Left ventricle myocardium inferior (tissue), 1 donor: ENCODE measurements around the gene ANAPC2. TPM values are rescaled to one million over a fixed set of nuclear protein-coding genes. Genes with fewer than 3 reads are reported as not detected.

Experiments
- DNase-seq: peaks from one replicate; pipeline ENCODE4 v3.0.0-alpha.2; 2020
- H3K27ac ChIP-seq: fragments of 200-600 bp; replicated peaks from 2 replicates; pipeline ENCODE4 v1.8.0; 2021
- H3K27me3 ChIP-seq: fragments of 200-600 bp; 2 replicates; pipeline ENCODE4 v1.8.0; 2021; ENCODE audit warnings: low read depth
- H3K36me3 ChIP-seq: fragments of 200-600 bp; 2 replicates; pipeline ENCODE4 v1.8.0; 2021
- H3K4me1 ChIP-seq: fragments of 200-600 bp; 2 replicates; pipeline ENCODE4 v1.8.0; 2021
- H3K4me3 ChIP-seq: fragments of 200-600 bp; 2 replicates; pipeline ENCODE4 v1.8.0; 2021; ENCODE audit warnings: mild to moderate bottlenecking, moderate library complexity
- H3K9me3 ChIP-seq: fragments of 200-600 bp; replicated peaks from 2 replicates; pipeline ENCODE4 v1.8.0; 2021
- intact Hi-C: fragments of 100-400 bp; cut with micrococcal nuclease; formaldehyde crosslinking; loops from one replicate; pipeline ENCODE4 v1.11.0; 2022
- total RNA-seq: library from RNA; stranded (reverse); fragmentation: NEBNext Ultra II Directional; extraction: Animal tissue kit (Norgen Biotek cat#: 25700); gene quantifications from one replicate; pipeline ENCODE4 v1.2.1, GENCODE V29; 2021
- TF ChIP-seq, protein P1 (sequence below): fragments of 200-600 bp; IDR thresholded peaks from 2 replicates; pipeline ENCODE4 v1.8.0; 2021; ENCODE audit warnings: antibody characterized with exemption, mild to moderate bottlenecking, borderline replicate concordance
- donor health status: DM: no; HTN: yes; CAD: no; lungs with severe emphysema.

ANAPC2 gene
- total RNA-seq, 1 donor from 2014 or later: 34.7 TPM

DNA sequence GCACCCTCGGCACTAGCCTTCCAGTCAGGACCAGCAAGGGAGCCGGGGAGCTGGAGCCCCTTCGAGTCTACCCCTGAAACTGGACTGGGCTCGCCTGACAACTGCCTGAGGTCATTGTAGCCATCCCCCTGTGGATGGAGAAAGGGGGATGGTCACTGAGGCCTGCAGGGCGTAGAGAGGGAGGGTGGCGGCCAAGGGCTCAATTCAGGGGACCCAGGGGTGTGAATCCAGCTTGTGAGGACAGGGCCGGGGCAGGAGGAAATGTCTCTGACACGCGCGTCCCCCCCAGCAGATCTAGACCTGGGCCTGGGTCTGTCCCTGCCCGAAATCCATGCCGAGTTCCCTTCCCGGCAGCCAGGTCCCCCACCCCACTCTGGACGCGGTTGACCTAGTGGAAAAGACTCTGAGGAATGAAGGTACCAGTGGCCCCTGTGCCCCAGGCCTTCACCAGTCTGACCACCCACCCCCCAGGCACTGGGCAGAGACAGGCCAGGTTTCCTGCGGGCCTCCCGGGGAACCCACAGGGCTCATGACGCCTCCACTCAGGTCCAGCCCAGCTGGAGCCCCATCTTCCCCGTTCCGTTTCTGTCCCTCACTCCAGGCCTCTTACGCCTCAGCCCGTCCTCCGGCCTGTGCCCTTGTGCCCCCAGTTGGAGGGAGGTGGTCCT, 43.1 kb upstream of the ANAPC2 start:
- H3K4me1 ChIP-seq: peaks cover 18% of the 10 kb centered on the region
- intact Hi-C loops: no loop called here
- no peak for DNase-seq
- H3K27me3 ChIP-seq: peaks cover 79% of the 10 kb centered on the region
- no peak overlapping the region for H3K27ac ChIP-seq
- TF ChIP-seq, protein P1, sequence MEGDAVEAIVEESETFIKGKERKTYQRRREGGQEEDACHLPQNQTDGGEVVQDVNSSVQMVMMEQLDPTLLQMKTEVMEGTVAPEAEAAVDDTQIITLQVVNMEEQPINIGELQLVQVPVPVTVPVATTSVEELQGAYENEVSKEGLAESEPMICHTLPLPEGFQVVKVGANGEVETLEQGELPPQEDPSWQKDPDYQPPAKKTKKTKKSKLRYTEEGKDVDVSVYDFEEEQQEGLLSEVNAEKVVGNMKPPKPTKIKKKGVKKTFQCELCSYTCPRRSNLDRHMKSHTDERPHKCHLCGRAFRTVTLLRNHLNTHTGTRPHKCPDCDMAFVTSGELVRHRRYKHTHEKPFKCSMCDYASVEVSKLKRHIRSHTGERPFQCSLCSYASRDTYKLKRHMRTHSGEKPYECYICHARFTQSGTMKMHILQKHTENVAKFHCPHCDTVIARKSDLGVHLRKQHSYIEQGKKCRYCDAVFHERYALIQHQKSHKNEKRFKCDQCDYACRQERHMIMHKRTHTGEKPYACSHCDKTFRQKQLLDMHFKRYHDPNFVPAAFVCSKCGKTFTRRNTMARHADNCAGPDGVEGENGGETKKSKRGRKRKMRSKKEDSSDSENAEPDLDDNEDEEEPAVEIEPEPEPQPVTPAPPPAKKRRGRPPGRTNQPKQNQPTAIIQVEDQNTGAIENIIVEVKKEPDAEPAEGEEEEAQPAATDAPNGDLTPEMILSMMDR: no peak
- no peaks in the 10 kb centered on the region for H3K36me3 ChIP-seq
- no peak overlapping the region for H3K4me3 ChIP-seq
- H3K9me3 ChIP-seq: no peaks in the 10 kb centered on the region

DNA sequence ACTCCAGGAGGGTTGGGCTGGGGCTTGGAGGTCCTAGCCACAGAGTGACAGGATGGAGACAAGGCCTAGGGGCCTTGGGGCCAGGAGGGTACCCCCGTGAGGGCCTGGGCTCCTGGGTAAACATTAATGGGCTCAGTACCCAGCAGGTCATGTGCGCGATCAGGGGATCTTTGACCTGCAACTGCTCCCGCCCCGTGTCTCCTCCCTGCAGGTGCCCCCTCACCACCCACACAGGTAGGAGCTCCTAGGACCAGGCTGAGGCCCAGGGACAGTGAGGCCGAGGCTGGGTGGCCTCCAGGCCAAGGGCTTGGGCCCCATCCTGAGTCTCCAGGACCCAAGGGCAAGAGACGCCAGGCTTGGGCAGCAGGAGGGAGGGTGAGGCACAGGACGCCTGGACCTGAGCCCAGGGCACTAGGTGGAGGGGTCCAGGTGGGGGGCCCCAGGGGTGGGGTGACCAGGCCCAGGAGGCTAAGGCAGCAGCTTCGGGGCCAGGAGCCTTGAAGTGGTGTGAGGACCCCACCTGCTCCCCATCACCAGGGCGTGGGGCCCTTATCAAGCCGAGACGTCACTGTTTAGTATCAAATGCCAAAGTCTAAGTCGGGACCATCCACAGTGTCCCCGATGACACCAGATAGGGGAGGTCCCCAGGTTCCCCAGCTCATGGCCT, 42.5 kb upstream of the ANAPC2 start, which contains the start of gene SLC34A3:
SLC34A3 (plus strand) TSS at position 197 of the 667 bp plus-strand sequence. CDS start 802 bp downstream, outside the sequence.
- H3K36me3 ChIP-seq: no peaks in the 10 kb centered on the region
- DNase-seq: no peak
- peaks cover 79% of the 10 kb centered on the region for H3K27me3 ChIP-seq
- no peak within 1 kb of the TSS for H3K27ac ChIP-seq
- TF ChIP-seq, protein P1: no peak
- intact Hi-C loops: no loop called here
- no peak within 1 kb of the TSS for H3K4me3 ChIP-seq
- H3K9me3 ChIP-seq: no peaks in the 10 kb centered on the region
- H3K4me1 ChIP-seq: peaks cover 11% of the 10 kb centered on the region

DNA sequence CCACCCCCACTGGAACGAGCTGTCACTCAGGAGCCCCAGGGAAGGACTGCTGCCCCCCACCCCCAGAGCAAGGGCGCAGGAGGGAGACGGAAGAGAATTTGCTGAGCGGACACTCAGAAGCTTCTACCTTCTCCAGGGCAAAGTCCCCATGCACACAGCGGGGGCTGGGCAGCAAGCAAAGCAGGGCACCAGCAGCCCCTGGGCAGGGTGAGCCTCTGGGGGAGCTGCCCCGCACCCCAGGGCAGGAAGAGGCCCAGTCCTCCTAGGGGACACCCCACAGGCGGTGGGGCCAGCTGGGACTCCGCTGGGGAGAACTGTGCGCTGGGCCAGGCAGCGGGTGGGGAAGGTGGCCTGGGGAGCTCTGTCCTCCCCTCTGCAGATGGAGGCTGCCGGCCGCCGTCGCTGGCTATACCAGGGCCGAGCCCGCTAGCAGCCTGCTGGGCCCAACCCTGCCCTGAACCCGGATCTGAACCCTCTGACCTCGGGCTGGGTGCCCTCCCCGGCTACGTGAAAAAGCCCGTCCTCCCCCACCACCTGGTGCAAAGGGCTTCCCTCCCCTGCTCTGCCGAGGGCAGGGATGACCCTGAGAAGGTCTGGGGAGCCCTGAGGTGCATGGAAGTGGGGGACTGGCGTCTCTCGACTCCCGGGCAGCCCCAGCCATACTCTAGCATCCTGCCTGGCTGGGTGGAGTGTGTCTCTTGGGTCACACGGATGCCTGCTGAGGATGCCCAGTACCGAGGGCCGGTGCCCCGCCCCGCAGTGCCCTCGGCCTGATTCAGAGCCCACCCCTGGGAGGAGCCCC, 41.7 kb upstream of the ANAPC2 start:
- intact Hi-C loops: loop anchor here (5.0 kb wide), 1 partner anchor 108 kb away; no protein-coding TSS in a partner anchor
- TF ChIP-seq, protein P1: no peak
- Histone ChIP-seq H3K4me1 (peaks cover 5% of the 10 kb centered on the region), H3K27me3 (peaks cover 72% of the 10 kb centered on the region), H3K4me3 (no peak overlapping the region), H3K27ac (no peak overlapping the region), H3K9me3 (no peaks in the 10 kb centered on the region), H3K36me3 (no peaks in the 10 kb centered on the region)
- DNase-seq: no peak

DNA sequence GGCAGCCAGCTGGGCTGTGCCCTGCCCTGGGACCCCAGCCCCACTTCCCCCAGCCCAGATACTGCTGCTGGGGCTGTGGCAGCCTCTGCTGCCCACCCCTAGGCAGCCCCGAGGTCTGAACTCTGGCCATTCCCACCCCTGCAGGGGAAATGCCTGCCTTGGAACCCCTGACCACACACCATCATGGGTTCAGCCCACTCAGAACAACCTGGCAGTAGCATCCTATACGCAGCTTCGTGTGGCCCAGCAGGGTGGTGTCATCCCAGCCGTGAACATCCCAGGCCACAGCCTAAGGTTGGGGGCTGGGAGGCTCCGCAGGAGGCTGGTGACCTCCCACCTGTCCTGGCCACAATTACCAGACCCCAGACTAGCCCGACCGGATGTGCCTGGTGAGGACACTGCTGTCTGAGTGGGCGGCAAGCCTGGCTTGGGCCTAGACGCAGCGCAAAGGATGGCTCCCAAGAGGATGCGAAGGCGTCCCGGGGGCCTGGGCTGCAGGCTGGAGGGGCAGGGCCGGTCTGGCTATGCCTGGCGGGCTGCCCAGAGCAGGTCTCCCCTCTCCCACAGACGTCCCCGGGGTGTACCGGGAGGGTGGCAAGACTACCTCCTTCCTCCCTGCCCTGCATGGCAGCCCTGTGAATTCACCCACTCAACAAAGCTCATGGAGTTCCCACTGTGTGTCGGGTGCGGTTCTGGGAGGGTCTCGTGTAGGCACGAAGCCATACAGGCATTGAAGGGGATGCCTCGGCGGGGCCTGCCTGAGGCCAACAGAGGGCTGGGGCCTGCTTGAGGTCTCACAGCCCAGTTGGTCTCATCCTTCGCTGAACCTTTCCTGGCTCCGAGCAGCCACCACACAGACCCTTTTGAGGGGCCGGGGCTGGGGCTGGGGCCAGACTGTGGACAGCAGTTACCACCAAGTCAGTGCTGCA, 40.9 kb upstream of the ANAPC2 start:
- intact Hi-C loops: loop anchor here (5.0 kb wide), 1 partner anchor 107 kb away; no protein-coding TSS in a partner anchor

More for the DNA sequence above, 40.9 kb upstream of the ANAPC2 start:
- TF ChIP-seq, protein P1: no peak
- no peak for DNase-seq
- Histone ChIP-seq H3K27me3 (peaks cover 64% of the 10 kb centered on the region), H3K4me3 (no peak overlapping the region), H3K4me1 (peaks cover 6% of the 10 kb centered on the region), H3K9me3 (no peaks in the 10 kb centered on the region), H3K36me3 (no peaks in the 10 kb centered on the region), H3K27ac (no peak overlapping the region)
